Measurements from ENCODE around the gene ZNF124. TPM values are rescaled to one million over a fixed set of nuclear protein-coding genes. Genes with fewer than 3 reads are reported as not detected.
"Not testable (repeated sequence)": the region's sequence is repeated elsewhere in the genome, so short reads cannot be mapped to it uniquely, and the experiment has no call there.

The ZNF124 gene
- total RNA-seq, 1 donor from 2014 or later = 138 TPM

DNA sequence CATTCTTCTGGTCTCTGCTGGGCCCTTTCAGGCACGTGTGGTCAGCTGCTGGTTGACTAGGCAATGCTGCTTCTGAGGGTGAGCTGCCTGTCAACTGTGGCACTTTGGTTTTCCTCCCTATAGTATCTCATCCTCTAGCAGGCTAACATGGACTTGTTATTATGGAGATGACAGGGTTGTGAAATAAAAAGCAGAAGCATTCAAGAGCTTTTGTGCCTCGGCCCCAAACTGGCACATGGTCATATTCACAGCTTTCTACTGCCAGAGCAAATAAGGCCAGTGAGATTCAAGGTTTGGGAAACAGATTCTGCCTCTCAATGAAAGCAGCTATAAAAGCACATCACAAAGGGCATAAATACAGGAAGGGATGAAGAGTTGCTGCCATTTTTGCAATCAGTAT lies 1.6 kb upstream of the ZNF124 start:
- H3K9me3 Mint-ChIP-seq (ENCODE audit: unreplicated experiment) = no peaks in the 10 kb centered on the region
- DNase-seq (ENCODE audit: low spot score) = no peak
- no peaks in the 10 kb centered on the region for H3K27me3 Mint-ChIP-seq (ENCODE audit: unreplicated experiment)
- no peak overlapping the region for H3K4me3 Mint-ChIP-seq (ENCODE audit: unreplicated experiment)
- H3K27ac Mint-ChIP-seq (ENCODE audit: unreplicated experiment) = no peak overlapping the region
- TF ChIP-seq, protein P1, sequence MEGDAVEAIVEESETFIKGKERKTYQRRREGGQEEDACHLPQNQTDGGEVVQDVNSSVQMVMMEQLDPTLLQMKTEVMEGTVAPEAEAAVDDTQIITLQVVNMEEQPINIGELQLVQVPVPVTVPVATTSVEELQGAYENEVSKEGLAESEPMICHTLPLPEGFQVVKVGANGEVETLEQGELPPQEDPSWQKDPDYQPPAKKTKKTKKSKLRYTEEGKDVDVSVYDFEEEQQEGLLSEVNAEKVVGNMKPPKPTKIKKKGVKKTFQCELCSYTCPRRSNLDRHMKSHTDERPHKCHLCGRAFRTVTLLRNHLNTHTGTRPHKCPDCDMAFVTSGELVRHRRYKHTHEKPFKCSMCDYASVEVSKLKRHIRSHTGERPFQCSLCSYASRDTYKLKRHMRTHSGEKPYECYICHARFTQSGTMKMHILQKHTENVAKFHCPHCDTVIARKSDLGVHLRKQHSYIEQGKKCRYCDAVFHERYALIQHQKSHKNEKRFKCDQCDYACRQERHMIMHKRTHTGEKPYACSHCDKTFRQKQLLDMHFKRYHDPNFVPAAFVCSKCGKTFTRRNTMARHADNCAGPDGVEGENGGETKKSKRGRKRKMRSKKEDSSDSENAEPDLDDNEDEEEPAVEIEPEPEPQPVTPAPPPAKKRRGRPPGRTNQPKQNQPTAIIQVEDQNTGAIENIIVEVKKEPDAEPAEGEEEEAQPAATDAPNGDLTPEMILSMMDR (IDR thresholded peaks at IDR 0.05; ENCODE audit: unreplicated experiment) = no peak
- H3K36me3 Mint-ChIP-seq (ENCODE audit: low read depth, unreplicated experiment) = peaks cover 5% of the 10 kb centered on the region
- H3K4me1 Mint-ChIP-seq (ENCODE audit: unreplicated experiment) = peaks cover 9% of the 10 kb centered on the region

DNA sequence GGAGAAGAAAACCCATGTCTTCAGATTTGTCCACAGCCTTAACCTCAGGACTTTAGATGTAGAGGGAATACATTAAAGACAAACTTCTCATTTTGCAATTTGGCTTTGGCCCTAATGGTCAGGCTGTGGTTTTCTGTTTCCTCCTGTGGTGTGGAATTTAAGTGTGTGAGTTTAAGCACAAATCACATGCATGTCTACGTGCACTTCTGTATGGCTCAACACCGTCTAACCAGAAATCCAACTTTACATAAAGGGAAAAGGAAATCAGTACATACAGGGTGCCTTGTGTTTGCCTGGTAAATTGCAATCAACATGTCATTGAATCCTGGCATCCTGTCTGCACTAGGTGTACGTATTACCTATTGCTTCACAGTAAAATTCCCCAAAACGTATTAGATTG lies 1.2 kb upstream of the ZNF124 start:
- TF ChIP-seq, protein P1 (IDR thresholded peaks at IDR 0.05; ENCODE audit: unreplicated experiment) = no peak
- no peak for DNase-seq (ENCODE audit: low spot score)

GRCh38 chr1:247171443-247171842 lies 377 bp downstream of the ZNF124 start:
- H3K27ac Mint-ChIP-seq (ENCODE audit: unreplicated experiment); H3K9me3 Mint-ChIP-seq (ENCODE audit: unreplicated experiment); H3K27me3 Mint-ChIP-seq (ENCODE audit: unreplicated experiment); H3K4me3 Mint-ChIP-seq (ENCODE audit: unreplicated experiment); DNase-seq (ENCODE audit: low spot score): not testable (repeated sequence)
- peaks cover 17% of the 10 kb centered on the region for H3K36me3 Mint-ChIP-seq (ENCODE audit: low read depth, unreplicated experiment)
- peaks cover 20% of the 10 kb centered on the region for H3K4me1 Mint-ChIP-seq (ENCODE audit: unreplicated experiment)

More for the DNA sequence above, 1.2 kb upstream of the ZNF124 start:
- peaks cover 9% of the 10 kb centered on the region for H3K4me1 Mint-ChIP-seq (ENCODE audit: unreplicated experiment)
- peak overlapping the region; percentile 39 for H3K4me3 Mint-ChIP-seq (ENCODE audit: unreplicated experiment)
- H3K36me3 Mint-ChIP-seq (ENCODE audit: low read depth, unreplicated experiment) = peaks cover 5% of the 10 kb centered on the region
- no peak overlapping the region for H3K27ac Mint-ChIP-seq (ENCODE audit: unreplicated experiment)
- no peaks in the 10 kb centered on the region for H3K27me3 Mint-ChIP-seq (ENCODE audit: unreplicated experiment)
- no peaks in the 10 kb centered on the region for H3K9me3 Mint-ChIP-seq (ENCODE audit: unreplicated experiment)

DNA sequence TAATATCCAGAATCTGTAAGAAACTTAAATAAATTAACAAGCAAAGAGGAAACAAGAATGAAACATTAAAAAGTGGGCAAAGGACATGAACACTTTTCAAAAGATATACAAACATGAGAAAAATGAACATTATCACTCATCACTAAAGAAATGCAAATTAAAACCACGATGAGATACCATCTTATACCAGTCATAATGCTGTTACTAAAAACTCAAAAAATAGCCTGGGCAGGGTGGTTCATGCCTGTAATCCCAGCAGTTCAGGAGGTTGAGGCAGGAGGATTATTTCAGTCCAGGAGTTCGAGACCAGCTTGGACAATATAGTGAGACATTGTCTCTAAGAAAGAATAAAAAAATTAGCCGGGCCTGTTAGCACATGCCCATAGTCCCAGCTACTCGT lies 6.1 kb downstream of the ZNF124 start:
- Mint-ChIP-seq H3K27me3 (ENCODE audit: unreplicated experiment) (peaks cover 6% of the 10 kb centered on the region), H3K27ac (ENCODE audit: unreplicated experiment) (no peak overlapping the region), H3K4me1 (ENCODE audit: unreplicated experiment) (peaks cover 20% of the 10 kb centered on the region), H3K4me3 (ENCODE audit: unreplicated experiment) (no peak overlapping the region), H3K36me3 (ENCODE audit: low read depth, unreplicated experiment) (peaks cover 41% of the 10 kb centered on the region), H3K9me3 (ENCODE audit: unreplicated experiment) (peaks cover 11% of the 10 kb centered on the region)
- TF ChIP-seq, protein P1 (IDR thresholded peaks at IDR 0.05; ENCODE audit: unreplicated experiment) = no peak
- no peak for DNase-seq (ENCODE audit: low spot score)

DNA sequence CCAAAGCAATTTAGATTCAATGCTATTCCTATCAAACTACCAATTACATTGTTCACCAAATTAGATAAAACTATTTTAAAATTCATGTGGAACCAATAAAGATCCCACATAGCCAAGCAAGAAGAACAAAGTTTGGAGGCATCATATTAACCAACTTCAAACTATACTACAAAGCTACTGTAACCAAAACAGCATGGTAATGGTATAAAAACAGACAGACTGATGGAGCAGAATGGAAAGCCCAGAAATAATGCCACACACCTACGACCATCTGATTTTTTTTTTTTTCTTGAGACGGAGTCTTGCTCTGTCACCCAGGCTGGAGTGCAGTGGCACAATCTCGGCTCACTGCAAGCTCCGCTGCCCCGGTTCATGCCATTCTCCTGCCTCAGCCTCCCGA lies 7.1 kb downstream of the ZNF124 start:
- Mint-ChIP-seq H3K27me3 (ENCODE audit: unreplicated experiment) (peaks cover 6% of the 10 kb centered on the region), H3K27ac (ENCODE audit: unreplicated experiment) (no peak overlapping the region), H3K36me3 (ENCODE audit: low read depth, unreplicated experiment) (peaks cover 46% of the 10 kb centered on the region), H3K9me3 (ENCODE audit: unreplicated experiment) (peaks cover 16% of the 10 kb centered on the region), H3K4me3 (ENCODE audit: unreplicated experiment) (no peak overlapping the region), H3K4me1 (ENCODE audit: unreplicated experiment) (peaks cover 14% of the 10 kb centered on the region)
- TF ChIP-seq, protein P1 (IDR thresholded peaks at IDR 0.05; ENCODE audit: unreplicated experiment) = no peak
- DNase-seq (ENCODE audit: low spot score) = no peak
